HTR-8/SVneo (cell line): ENCODE measurements around the gene SNCAIP.

Source experiments
- DNase-seq: peaks from one replicate; pipeline ENCODE4 v3.0.0; 2011; ENCODE audit warnings: low spot score, mixed read lengths; ENCODE audit not compliant: insufficient read length
- FAIRE-seq: peaks from 2 replicates; lab custom pipeline; 2011; peaks lifted over from hg19 to GRCh38; lab: Jason Lieb, UNC

SNCAIP gene

GRCh38 chr5:122311961-122312590 is at the start of gene SNCAIP:
Gene SNCAIP (plus strand): TSS chr5:122312237. CDS start chr5:122391135, 78,898 bp downstream.
- FAIRE-seq, result no peak
- no peak for DNase-seq

GRCh38 chr5:122263352-122264030 is 48.5 kb upstream of the SNCAIP start:
- DNase-seq (no peak), FAIRE-seq (no peak)

GRCh38 chr5:122264610-122265009 is 47.4 kb upstream of the SNCAIP start:
- no peak for DNase-seq

GRCh38 chr5:122267185-122267584 is 44.9 kb upstream of the SNCAIP start:
- no peak for DNase-seq
- FAIRE-seq, result no peak

More at GRCh38 chr5:122264610-122265009, 47.4 kb upstream of the SNCAIP start:
- FAIRE-seq, result no peak

- FAIRE-seq (no peak), DNase-seq (no peak)
These were observed 38.3 kb upstream of the SNCAIP start for GRCh38 chr5:122273696-122274095.

GRCh38 chr5:122283592-122283991 is 28.4 kb upstream of the SNCAIP start:
- FAIRE-seq (no peak), DNase-seq (no peak)

GRCh38 chr5:122286541-122286940 is 25.5 kb upstream of the SNCAIP start:
- FAIRE-seq, result no peak
- DNase-seq, result no peak

- FAIRE-seq (no peak), DNase-seq (no peak)
These were observed 24.9 kb upstream of the SNCAIP start for GRCh38 chr5:122287101-122287500.

- FAIRE-seq (no peak), DNase-seq (no peak)
These were observed 20.8 kb upstream of the SNCAIP start for GRCh38 chr5:122291000-122291901.

- FAIRE-seq, result no peak
- no peak for DNase-seq
These were observed 19.7 kb upstream of the SNCAIP start for GRCh38 chr5:122292332-122292731.

- DNase-seq (no peak), FAIRE-seq (no peak)
These were observed 16.9 kb upstream of the SNCAIP start for GRCh38 chr5:122295138-122295537.

- FAIRE-seq, result no peak
- no peak for DNase-seq
These were observed 15.2 kb upstream of the SNCAIP start for GRCh38 chr5:122296871-122297270.

- FAIRE-seq, result no peak
- DNase-seq, result no peak
These were observed 14.3 kb upstream of the SNCAIP start for GRCh38 chr5:122297587-122298298.

GRCh38 chr5:122300374-122300773 is 11.7 kb upstream of the SNCAIP start:
- FAIRE-seq (no peak), DNase-seq (no peak)

GRCh38 chr5:122301016-122301415 is 11.0 kb upstream of the SNCAIP start:
- FAIRE-seq, result no peak
- DNase-seq, result no peak

- DNase-seq (no peak), FAIRE-seq (no peak)
These were observed 7.4 kb upstream of the SNCAIP start for GRCh38 chr5:122304471-122305215.

GRCh38 chr5:122306461-122306860 is 5.6 kb upstream of the SNCAIP start:
- no peak for FAIRE-seq

GRCh38 chr5:122310889-122311288 is 1.1 kb upstream of the SNCAIP start:
- DNase-seq, result no peak
- FAIRE-seq, result no peak

More at GRCh38 chr5:122306461-122306860, 5.6 kb upstream of the SNCAIP start:
- no peak for DNase-seq

GRCh38 chr5:122311497-122311960 is 508 bp upstream of the SNCAIP start:
- DNase-seq, result no peak
- no peak for FAIRE-seq
